ENCODE results near the gene CCDC85C.

CCDC85C gene

GRCh38 chr14:99630202-99630601, 26.2 kb upstream of the CCDC85C start:
- no peak for DNase-seq (ENCODE audit: low read depth)

- peak; percentile 76 for DNase-seq (ENCODE audit: low read depth)
Measured at GRCh38 chr14:99628887-99629618, 25.0 kb upstream of the CCDC85C start.

GRCh38 chr14:99627510-99628381, 23.7 kb upstream of the CCDC85C start:
- no peak for DNase-seq (ENCODE audit: low read depth)

- DNase-seq (ENCODE audit: low read depth) = no peak
Measured at GRCh38 chr14:99627100-99627499, 23.1 kb upstream of the CCDC85C start.

GRCh38 chr14:99626041-99626648, 22.1 kb upstream of the CCDC85C start:
- DNase-seq (ENCODE audit: low read depth) = no peak

- DNase-seq (ENCODE audit: low read depth) = no peak
Measured at GRCh38 chr14:99625476-99625875, 21.5 kb upstream of the CCDC85C start.

GRCh38 chr14:99624971-99625370, 21.0 kb upstream of the CCDC85C start:
- no peak for DNase-seq (ENCODE audit: low read depth)

- DNase-seq (ENCODE audit: low read depth) = no peak
Measured at GRCh38 chr14:99624024-99624423, 20.0 kb upstream of the CCDC85C start.

- DNase-seq (ENCODE audit: low read depth) = no peak
Measured at GRCh38 chr14:99621948-99622347, 17.9 kb upstream of the CCDC85C start.

GRCh38 chr14:99619835-99620834, 16.1 kb upstream of the CCDC85C start:
- peak; percentile 75 for DNase-seq (ENCODE audit: low read depth)

GRCh38 chr14:99616832-99617800, 13.1 kb upstream of the CCDC85C start:
- no peak for DNase-seq (ENCODE audit: low read depth)

GRCh38 chr14:99615497-99616157, 11.6 kb upstream of the CCDC85C start:
- no peak for DNase-seq (ENCODE audit: low read depth)

GRCh38 chr14:99612738-99613330, 8.8 kb upstream of the CCDC85C start:
- DNase-seq (ENCODE audit: low read depth) = peak; percentile 45

- no peak for DNase-seq (ENCODE audit: low read depth)
Measured at GRCh38 chr14:99612071-99612737, 8.2 kb upstream of the CCDC85C start.

GRCh38 chr14:99611646-99612045, 7.6 kb upstream of the CCDC85C start:
- no peak for DNase-seq (ENCODE audit: low read depth)

GRCh38 chr14:99609245-99610170, 5.5 kb upstream of the CCDC85C start:
- peak; percentile 50 for DNase-seq (ENCODE audit: low read depth)

- no peak for DNase-seq (ENCODE audit: low read depth)
Measured at GRCh38 chr14:99608591-99608990, 4.6 kb upstream of the CCDC85C start.

- DNase-seq (ENCODE audit: low read depth) = no peak
Measured at GRCh38 chr14:99606359-99606758, 2.4 kb upstream of the CCDC85C start.

All from EH (cell line).